ENCODE measurements around the gene ZNF276. TPM values are rescaled to one million over a fixed set of nuclear protein-coding genes. Genes with fewer than 3 reads are reported as not detected.

ZNF276 gene
- total and polyA plus RNA-seq, 2 of the 8 experiments (the other 6 are each of a cell fraction or from before 2014, with no cell fraction given): 6.4 to 9.3 TPM

- peak; percentile 57; the same call in 1 of the 2 replicates for TF ChIP-seq CHD2 (IDR thresholded peaks at IDR 0.05; ENCODE audit: low read length)
- peak; percentile 98 for TF ChIP-seq EGR1 (IDR thresholded peaks at IDR 0.05; ENCODE audit: borderline replicate concordance, low read depth, low read length)
- peak; percentile 93 for TF ChIP-seq ATF3 (IDR thresholded peaks at IDR 0.05; ENCODE audit: insufficient read depth, low read depth, low read length)
- TF ChIP-seq TCF12 (IDR thresholded peaks at IDR 0.05; ENCODE audit: low read depth, low read length): 0 out of 2 replicates have a peak, but pooled peaks have one; percentile 29
- peak in 1 of 2 experiments; percentile 73; a peak in 1 of 3 replicates for TF ChIP-seq EP300 (IDR thresholded peaks at IDR 0.05; ENCODE audit: borderline replicate concordance in 1 of 2, low read depth in 2 of 2, low read length in 2 of 2)
- TF ChIP-seq BRCA1 (IDR thresholded peaks at IDR 0.05; ENCODE audit: low read depth, low read length): 0 out of 2 replicates have a peak, but pooled peaks have one; percentile 46
- TF ChIP-seq ASH2L (IDR thresholded peaks at IDR 0.05; ENCODE audit: low read length): peak; percentile 46
- TF ChIP-seq RNF2 (IDR thresholded peaks at IDR 0.05; ENCODE audit: borderline replicate concordance, low read depth, low read length, missing control alignments, poor library complexity, severe bottlenecking): no peak
- TF ChIP-seq BCL11A (IDR thresholded peaks at IDR 0.05; ENCODE audit: low read depth in 2 of 2, low read length in 2 of 2): no peak
- peak; percentile 54 to 61 for TF ChIP-seq RAD21 (IDR thresholded peaks at IDR 0.05 in 1 of 2, conservative IDR thresholded peaks at IDR 0.05 in 1 of 2; ENCODE audit: low read depth in 2 of 2, low read length in 2 of 2)
- no peak for TF ChIP-seq SAP30 (IDR thresholded peaks at IDR 0.05; ENCODE audit: insufficient read depth, insufficient replicate concordance, low read length)
- peak; percentile 67 for TF ChIP-seq TAF1 (IDR thresholded peaks at IDR 0.05; ENCODE audit: low read depth, low read length)
- peak; percentile 96 for TF ChIP-seq CREB1 (IDR thresholded peaks at IDR 0.05)
These were observed 21.2 kb upstream of the ZNF276 start (continued) for GRCh38 chr16:89700100-89700648.

Data from H1 (cell line).